DMS 273 (cell line): ENCODE measurements around the gene MYO7B.

Source experiments
- DNase-seq: peaks from one replicate; lab custom pipeline; 2025; ENCODE audit not compliant: unreplicated experiment; lab: John Stamatoyannopoulos, UW

MYO7B gene

DNA sequence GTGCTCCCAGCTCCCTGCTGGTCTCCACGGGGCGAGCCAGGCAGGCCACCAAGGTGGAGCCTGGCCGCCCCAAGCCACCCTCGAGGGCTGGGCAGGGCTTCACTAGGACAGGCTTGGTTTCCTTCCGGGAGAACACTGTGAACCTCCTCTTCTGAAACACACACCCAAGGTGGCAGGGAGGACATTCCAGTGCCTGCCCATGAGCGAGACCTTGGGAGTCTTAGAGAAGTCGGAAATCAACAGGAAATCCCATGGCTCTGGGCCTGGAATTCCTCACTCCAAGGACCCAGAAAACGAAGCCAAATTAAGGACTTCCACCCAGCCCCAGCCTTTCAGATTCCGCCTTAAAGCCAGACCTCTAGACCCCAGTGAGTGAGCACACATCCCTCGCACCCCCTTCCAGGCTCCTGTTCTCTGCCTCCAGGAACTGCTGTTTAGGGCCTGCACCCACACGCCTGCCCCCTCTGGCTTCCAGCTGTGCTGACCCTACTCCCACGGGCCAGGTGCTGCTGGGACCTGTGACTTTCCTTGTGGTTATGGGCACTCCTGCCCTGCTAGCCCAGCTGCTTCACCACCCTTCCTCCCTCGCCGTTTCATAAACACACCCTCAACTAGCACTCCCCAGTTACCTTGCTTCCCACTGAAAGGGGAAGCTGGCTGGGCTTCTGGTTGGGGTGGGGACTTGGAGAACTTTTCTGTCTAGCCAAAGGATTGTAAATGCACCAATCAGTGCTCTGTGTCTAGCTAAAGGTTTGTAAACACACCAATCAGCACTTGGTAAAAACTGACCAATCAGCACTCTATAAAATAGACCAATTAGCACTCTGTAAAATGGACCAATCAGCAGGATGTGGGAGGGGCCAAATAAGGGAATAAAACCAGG lies 124.2 kb downstream of the MYO7B start:
- DNase-seq, result no peak

DNA sequence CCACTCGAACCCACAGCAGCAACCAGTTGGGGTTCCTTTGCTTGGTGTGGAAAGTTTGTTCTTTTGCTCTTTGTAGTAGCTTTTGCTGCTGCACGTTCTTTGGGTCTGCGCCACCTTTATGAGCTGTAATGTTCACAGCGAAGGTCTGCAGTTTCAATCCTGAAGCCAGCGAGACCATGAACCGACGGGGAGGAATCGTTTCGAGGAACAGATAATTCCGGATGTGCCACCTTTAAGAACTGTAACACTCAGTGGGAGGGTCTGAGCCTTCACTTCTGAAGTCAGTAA lies 124.8 kb downstream of the MYO7B start:
- no peak for DNase-seq

DNA sequence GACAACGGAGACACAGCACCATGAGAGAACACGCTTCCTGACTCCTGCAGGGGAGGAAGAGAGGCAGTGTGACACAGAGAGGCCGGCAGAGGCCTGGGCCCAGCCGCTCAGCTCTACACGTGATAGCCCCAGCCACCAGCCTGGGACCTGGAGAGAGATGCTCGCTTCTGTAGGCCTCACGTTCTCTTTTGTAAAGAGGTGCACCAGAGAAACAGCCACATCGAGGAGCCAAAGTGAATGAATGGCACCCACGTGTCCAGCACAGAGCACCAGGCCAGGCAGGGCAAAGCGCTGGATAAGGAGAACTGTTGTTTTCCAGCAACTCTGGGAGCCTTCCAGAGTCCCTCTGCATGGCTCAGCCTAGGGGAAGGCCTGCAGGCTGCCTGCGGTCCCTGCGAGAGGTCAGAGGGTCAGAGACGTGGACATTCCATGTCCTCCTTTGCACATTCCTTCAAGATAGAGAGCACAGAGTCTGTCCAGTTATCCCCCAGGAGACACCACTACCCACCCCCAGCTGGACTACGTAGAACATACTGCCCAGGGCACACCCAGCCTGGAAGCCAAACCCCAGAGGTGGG lies 125.7 kb downstream of the MYO7B start:
- DNase-seq, result no peak

DNA sequence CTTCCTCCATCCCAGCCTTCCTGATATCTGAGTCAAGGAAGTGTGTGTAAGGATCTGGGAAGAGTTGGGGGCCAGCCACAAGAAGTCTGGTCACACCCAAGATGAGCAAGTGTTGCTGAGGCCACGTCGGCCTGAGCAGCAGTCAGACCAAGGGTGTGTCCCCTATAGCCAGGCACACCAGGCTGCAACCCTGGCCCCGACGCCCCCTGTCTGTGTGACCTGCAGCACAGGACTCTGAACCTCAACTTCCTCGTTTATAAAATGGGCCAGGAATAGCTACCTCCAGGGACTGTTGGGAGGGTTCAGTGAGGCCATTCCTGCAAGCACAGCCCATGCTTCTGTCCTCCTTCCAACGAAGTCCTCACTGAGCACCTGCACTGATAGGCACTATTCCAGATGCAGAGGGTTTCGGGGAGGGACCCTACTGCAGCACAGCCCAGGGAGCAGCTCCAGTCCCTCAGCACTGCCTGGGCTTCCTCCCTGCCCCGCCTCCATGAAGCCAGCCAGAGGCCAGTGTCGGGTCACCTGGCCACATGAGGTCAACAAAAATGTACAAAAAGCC lies 126.5 kb downstream of the MYO7B start:
- no peak for DNase-seq

DNA sequence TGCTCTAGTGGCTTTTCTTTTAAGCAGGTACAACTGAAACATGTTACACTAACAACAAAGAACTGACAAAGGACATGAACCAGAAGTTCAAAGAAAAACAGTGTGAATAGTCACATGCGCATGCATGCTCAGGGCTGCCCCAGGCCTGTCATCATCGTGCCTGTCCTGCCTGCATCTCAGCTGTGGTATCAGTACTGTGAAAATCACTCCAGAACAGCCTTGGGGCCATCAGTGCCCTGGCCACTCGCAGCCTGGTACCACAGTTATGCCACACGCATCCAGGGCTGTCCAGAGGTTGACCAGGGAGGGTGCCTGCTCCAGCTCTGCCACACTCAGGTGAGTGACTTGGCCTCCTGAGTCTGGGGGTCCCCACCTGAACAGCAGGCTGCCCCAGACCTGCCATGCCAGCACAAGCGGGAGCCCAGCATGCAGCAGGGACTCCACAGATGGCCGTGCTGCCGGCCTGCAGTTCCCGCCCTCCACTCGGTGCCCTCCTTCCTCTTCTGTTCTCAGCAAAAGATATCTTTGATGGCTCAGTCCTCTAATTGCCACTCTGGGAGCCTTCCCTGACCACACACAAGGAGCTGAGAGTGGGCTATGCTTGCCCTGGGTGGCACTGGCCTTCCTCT lies 127.6 kb downstream of the MYO7B start:
- no peak for DNase-seq

DNA sequence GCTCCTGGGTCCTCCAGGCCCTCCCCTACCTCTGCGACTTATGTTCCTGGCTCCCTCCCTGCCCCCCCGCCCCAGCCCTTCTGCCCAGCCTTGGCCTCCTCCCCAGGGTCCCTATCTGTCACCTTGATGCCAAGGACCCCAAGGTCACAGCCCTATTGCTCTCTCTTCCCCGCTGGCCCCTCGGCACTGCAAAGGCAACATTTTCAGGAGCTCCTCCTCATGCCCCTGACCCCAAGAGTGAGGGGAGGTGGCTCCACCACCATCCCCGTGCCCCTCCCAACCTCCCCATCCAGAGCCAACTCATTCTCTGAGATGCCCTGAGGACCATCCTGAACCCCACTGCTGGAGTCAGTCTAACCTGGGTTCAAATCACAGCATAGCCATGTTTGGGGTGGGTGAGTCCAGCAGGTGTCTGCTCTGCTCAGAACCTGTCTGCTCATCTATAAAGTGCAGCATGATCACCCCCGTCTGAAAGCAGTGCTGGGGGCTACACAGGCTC lies 128.1 kb downstream of the MYO7B start:
- DNase-seq, result no peak

DNA sequence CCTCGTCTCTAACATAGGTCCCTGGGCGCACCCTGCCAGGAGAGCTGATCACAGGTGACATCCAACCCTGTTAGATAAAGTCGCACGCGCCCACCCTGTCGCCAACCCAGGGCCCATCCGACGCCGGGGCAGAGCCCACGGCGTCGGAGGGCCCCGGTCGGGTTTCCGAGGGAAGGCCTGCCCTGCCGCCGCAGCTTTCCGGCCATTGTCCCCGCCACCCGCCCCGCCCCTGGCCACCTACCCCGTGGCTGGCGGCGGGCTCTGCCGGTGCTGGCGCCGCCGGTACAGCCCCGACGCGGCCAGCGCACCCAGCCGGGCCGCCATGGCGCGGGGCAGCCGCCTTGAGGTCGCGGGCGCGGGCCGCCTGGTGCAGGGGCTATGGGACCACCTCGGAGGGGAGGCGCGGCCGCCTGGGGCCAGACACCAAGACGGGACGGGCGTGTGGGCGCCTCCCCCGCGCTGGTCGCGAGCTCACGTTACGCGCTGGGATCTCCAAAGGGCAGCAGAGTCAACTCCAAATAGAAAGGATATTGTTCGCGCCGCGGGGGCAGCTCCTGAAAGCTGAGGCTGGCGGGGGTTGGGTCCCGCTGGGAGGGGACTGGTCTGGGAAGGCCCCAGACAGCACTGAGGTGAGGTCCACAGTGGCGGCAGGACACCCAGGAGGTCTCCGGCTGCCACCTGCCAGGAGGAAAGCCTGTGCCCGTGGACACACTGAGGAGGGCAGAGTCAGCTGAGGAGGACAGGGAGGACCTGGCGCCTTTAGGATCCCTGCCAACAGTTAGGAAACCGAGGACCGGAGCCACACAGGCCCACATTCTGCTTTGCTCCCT lies 128.8 kb downstream of the MYO7B start:
- peak; percentile 41 for DNase-seq

DNA sequence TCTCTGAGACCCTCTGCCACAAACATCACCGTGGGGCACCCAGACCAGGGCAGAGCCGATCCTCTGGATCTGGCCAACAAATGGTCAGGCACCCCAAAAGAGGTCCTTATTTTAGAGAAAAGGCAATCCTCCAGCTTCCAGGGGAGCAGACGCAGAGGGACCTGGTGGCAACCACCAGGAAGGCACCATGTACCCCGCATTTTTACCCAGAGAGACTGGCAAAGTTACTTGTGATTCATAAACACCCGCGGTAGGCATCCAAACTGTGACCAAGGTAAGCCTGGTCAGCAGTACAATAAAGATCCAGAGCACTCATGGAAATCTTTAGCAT lies 129.4 kb downstream of the MYO7B start:
- DNase-seq, result no peak

DNA sequence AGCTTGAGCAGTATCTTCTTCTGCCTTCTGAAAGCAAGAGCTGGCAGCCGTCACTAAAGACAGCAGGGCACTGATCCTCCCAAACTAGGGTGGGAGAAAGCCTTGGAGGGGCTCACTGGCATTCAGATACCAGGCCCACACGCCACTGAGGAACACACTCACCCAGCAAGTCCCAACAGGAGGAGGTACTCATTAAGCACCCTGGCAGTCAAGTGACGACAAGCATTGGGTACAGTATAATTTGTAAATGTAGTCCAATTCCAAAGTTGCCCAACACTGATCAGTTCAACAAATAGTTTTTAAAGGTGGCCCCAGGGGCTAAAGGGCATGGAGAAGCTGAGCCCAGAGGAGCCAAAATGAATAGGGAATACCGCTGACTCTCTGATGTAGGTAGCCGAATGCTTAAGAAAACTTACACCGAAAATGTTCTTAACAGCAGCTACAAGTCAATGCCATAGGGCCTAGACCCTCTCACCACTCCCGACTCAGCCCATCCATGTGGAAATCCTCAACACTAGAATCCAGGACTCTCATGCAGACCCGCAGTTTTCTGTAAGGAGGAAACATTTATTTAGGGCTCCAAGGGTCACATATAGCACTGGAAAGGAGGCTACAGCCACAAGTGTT lies 129.9 kb downstream of the MYO7B start:
- DNase-seq, result no peak

DNA sequence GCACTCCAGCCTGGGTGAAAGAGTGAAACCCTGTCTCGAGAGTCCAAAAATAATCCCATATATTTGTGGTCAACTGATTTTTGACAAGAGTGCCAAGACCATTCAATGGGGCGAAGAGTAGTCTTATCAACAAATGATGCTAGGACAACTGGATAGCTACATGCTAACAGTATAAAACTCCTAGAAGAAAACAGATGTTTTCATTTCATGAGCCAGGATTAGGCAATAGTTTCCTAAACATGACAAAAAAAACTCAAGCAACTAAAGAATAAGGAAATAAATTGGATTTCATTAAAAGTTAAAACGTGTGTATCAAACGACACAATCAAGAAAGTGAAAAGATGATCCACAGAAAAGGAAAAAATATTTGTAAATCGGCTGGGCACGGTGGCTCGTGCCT lies 133.6 kb downstream of the MYO7B start:
- DNase-seq, result no peak

DNA sequence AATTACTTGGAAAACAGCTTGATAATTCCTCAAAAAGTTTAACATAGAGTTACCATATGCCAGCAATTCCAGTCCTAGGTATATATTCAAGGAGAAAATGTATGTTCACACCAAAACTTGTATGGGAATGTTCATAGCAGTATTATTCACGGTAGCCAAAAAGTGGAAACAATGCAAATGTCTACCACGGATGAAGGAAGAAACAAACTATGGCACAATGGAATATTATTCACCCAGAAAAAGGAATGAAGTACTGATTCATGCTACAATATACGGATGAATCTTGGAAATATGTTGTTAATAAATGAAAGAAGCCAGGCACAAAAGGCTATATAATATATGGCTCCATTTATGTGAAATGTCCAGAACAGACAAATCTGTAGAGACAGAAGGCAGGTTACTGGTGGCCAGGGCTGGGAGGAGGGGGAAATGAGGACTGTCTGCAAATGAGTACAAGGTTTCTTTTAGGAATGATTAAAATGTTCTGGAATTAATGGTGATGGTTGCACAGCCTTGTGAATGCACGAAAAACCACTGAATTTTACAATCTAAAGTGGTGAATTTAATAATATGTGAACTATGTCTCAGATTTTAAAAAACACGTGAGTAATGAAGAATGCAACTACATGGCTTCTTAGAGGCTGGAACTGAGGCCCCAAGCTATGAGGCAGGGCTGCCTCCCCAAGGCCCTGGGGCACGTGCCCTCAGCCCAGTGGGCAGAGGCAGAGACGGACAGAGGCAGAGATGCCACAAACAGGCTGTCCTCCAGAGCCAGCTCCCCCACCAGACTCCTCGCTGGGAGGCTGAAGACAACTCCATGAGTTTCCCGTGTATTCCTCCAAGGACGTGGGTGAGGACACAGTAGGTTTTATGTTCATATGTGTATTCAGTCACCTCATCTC lies 134.8 kb downstream of the MYO7B start:
- DNase-seq, result no peak

DNA sequence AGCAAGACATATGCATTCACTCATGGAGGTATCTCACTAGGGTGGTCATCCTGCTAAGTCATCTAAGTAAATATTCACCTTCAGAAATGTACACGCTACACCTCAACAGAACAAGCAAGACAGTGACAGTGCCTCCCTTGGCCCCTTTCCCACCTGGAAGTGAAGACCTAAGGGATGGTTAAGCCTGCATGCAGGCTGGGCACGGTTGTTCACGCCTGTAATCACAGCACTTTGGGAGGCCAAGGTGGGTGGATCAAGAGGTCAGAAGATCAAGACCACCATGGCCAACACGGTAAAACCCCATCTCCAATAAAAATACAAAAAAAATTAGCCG lies 135.4 kb downstream of the MYO7B start:
- no peak for DNase-seq

DNA sequence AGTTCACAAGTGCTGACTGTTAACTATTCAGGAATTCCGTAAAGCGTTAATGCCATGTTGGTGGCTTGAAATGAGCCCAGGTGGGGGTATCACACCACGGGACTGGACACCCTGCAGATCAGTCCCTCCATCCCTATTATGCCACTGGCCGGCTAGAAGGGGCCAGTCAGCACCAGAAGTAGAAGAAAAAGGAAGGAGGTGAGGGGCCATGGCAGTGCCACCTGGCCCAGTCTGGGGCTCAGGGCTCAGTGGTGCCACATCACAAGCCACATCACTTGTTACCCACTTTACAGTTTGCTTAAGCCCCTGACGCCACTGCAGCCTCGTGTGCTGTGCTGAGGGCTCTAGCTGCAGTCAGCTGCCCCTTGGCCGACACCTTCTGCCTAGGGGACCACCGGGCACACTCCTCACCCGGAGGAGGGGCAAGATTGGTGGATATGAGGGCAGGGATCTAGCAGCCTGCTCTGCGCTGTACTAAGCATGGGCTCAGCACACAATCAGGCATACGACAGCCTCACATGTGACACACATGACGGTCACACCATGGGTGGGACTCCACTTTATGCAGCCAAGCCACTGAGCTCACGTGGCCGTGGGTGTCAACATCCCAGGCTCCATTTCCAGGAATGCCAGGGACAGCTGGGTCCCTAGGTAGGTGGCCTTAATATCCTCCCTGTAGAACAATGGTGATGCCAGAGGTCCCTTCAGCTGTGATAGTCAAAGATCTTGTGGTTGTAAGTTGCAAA lies 136.2 kb downstream of the MYO7B start:
- DNase-seq, result no peak

DNA sequence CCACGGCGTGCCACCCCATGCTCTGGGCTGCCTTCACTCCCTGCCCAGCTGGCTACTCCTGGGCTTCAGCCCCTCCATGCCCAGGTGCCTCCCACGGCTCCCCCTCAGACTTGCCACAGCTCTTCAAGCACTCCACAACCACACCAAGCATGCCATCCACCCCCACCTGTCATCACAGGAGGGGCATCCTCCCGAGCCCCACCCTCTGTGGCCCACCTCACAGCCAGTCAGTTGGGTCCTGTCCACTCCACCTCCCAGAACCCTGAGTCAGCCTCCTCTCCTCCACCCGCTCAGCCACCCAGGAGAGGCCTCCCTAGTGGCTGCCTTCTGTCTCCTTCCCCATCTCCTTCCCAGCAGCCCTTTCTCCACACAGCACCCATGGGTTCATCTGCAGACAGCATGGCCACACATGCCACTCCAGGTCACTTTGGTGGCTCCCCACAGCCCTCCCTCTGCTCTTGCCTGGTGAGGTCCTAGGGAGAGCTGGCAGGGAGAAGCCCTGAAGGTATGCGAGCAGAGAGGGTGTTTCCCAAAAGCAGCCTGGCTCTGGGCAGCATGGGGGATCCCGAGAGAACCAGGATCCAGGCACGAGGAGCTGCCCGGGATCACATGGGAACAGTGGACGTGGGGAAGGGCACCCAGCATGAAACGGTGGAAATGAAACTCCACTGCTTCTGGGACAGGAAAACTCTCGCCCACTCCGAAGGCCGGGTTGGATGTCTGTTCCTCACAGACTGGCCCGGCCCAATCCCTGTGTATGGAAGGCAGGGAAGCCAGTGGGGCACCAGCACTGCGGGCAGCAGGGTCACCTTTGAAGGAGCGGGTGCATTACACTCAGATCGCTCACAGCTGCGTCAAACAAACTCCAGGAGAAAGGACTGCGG lies 137.1 kb downstream of the MYO7B start:
- no peak for DNase-seq

DNA sequence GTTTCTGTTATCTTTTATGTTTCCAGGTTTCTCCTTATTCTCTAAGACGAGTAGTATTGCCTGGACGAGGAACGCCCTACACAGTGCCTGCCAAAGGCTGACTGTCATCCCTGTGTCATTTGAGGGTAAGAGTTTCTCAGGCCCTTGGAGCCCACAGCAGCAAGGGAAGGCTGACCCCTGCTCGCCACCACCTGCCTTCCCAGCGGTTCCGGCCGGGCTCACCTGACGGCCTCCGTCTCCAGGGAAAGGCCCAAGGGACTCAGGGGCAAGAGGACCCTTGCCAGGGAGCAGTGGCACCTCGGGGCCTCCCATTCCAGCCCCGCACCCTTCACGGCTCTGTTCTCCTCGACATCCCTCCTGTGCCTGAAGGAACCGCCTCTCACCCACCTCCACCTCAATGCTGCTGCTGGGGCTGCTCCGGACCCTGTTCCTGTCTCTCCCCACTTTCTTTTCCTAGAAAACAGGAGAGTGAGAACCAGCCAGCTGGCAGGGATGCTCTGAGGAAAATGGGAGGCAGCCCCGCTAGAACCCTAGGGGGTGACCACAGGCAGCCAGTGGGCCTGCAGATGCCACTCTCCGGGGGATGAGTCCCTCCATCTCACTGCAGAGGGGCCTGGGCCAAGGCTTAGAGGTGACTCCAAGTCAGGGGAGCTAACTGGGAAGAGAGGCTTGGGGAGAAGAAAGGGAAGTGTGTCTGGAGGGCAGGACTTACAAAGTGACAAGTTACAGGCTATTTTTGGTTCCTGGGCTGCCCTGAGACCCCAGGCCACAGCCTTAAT lies 138.0 kb downstream of the MYO7B start:
- no peak for DNase-seq

DNA sequence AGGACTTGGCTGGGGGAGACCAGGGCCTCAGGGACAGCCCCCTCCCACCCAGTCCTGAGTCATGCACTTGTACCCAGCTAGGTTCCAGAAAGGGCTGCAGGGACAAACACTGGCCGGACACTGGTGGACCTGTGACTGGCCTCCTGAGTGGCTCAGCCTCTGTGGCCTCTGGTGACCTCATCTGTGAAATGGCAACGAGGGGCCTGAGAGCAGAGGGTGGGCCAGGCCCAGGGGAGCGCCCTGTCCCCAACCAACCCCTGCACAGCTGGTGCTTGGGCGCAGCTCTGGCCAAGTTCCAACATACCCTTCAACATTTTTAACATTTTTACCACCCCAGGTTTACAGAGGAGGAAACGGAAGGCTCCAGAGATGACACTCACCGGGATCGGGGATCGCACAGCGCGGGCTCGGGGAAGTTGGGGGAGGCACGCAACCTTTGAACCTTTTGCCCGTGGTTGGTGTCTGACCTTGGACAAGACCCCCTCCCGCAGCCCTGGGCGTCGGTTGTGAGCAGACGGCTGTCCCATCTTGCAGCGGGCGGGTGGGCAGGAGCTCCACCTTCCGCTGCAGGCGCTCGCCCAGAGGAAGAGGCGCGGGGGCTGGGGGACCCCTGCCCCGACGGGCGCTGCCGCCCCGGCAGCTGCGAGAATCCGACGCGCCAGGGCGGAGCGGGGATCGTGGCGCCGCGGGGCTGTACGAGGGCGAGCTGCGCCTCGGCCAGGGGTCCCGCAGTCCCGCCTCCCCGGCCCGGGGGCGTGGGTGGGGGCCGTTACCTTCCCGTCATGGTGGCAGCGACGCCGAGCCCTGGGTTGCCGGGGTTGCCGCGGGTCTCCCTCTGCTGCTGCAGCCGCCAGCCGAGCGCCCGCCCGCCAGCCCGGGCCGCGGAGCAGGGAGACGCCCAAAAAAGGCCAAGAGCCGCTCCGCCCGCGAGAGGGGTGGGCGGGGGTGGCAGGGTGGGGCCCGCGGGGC lies 139.0 kb downstream of the MYO7B start:
- DNase-seq, result peak; percentile 58
